NCI-H128 (cell line): ENCODE measurements around the gene DIP2C.
A peak's percentile ranks its signal among the peaks of the same experiment; 100 is the strongest.
"Not testable (repeated sequence)": the region's sequence is repeated elsewhere in the genome, so short reads cannot be mapped to it uniquely, and the experiment has no call there.

Experiments
- DNase-seq: peaks from one replicate; lab custom pipeline; 2025; ENCODE audit not compliant: unreplicated experiment; lab: John Stamatoyannopoulos, UW

Gene DIP2C

GRCh38 chr10:522350-522749, 167.1 kb downstream of the DIP2C start:
- DNase-seq = no peak

GRCh38 chr10:521261-522250, 167.9 kb downstream of the DIP2C start:
- no peak for DNase-seq

- no peak for DNase-seq
These were observed 169.1 kb downstream of the DIP2C start for GRCh38 chr10:520402-520787.

- DNase-seq = no peak
These were observed 169.6 kb downstream of the DIP2C start for GRCh38 chr10:519716-520401.

- no peak for DNase-seq
These were observed 170.3 kb downstream of the DIP2C start for GRCh38 chr10:519055-519715.

- DNase-seq = no peak
These were observed 171.5 kb downstream of the DIP2C start for GRCh38 chr10:517872-518475.

- no peak for DNase-seq
These were observed 172.1 kb downstream of the DIP2C start for GRCh38 chr10:517241-517830.

GRCh38 chr10:516764-517163, 172.7 kb downstream of the DIP2C start:
- DNase-seq = no peak

GRCh38 chr10:515674-516073, 173.8 kb downstream of the DIP2C start:
- no peak for DNase-seq

- peak; percentile 62 for DNase-seq
These were observed 175.3 kb downstream of the DIP2C start for GRCh38 chr10:514137-514671.

- no peak for DNase-seq
These were observed 176.1 kb downstream of the DIP2C start for GRCh38 chr10:513393-513792.

GRCh38 chr10:512661-513060, 176.8 kb downstream of the DIP2C start:
- DNase-seq = not testable (repeated sequence)

GRCh38 chr10:511849-512191, 177.6 kb downstream of the DIP2C start:
- DNase-seq = no peak

- peak; percentile 50 for DNase-seq
These were observed 178.2 kb downstream of the DIP2C start for GRCh38 chr10:511101-511848.

GRCh38 chr10:510415-510881, 179.0 kb downstream of the DIP2C start:
- no peak for DNase-seq

- DNase-seq = no peak
These were observed 179.9 kb downstream of the DIP2C start for GRCh38 chr10:509361-510102.

GRCh38 chr10:508726-509125, 180.7 kb downstream of the DIP2C start:
- no peak for DNase-seq

- no peak for DNase-seq
These were observed 181.5 kb downstream of the DIP2C start for GRCh38 chr10:507908-508444.

GRCh38 chr10:507355-507699, 182.1 kb downstream of the DIP2C start:
- no peak for DNase-seq
